Measurements from ENCODE around the gene XKRX.

The XKRX gene

DNA sequence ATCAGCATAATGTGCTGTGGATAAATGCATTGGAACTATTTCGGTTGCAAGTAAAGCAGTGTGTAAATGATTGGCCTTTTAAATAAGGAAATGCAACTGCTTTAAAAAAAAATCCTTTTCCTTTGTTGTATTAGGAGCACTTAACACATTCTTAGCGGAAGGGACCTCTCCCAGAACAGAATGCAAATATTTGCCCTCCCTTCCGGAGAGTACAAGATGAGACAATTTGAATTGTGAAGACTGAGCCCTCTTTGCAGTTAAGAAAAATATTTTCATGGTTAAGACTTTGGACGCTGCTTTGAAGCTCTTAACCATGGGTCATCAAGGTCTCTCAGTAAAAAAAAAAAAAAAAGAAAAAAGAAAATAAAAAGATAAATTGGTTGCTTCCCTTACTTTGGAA is 45.1 kb downstream of the XKRX start:
- DNase-seq: peak; percentile 3

DNA sequence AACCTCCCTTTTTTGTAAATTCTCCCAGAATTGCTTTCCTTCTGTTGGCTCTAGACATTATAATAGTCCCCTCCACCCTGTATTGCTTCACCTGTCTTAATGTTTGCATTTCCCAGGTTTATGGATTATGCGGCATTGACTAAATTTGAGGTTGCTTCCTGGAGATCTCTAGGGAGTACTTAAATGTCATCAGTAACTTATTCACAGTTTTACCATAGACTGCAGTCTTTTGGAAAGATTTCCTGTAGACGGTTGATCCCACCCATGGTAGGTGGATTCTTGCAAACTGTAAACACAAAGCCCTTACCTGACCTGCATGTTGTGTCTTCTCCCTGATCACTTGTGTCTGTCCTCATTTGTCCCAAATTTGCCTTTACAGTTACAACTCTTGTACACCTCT is 48.3 kb downstream of the XKRX start:
- peak; percentile 68 for DNase-seq

DNA sequence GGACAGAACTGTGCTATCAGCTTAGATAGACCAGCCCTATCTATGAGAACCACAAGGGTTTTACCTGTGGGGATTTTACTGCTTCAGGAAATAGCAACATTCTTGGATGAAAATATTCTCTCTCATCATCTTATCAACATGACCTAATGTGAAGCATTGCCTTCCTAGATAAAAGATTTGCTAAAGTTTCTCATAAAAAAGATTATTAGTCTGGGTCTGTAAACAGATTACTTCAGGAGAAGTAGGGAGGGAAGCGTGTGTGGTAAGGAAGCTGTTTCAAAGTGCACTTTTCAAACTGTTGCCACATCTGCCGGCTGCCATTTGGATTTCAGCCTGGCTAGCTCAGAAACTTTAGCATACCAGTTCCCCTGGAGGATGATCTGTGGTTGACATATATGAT is 54.4 kb downstream of the XKRX start, which contains the start of gene NOX1:
Gene NOX1, minus strand, starts transcription at position 35 of the 400 bp plus-strand sequence. CDS start 220 bp downstream, outside the sequence.
- no peak for DNase-seq

DNA sequence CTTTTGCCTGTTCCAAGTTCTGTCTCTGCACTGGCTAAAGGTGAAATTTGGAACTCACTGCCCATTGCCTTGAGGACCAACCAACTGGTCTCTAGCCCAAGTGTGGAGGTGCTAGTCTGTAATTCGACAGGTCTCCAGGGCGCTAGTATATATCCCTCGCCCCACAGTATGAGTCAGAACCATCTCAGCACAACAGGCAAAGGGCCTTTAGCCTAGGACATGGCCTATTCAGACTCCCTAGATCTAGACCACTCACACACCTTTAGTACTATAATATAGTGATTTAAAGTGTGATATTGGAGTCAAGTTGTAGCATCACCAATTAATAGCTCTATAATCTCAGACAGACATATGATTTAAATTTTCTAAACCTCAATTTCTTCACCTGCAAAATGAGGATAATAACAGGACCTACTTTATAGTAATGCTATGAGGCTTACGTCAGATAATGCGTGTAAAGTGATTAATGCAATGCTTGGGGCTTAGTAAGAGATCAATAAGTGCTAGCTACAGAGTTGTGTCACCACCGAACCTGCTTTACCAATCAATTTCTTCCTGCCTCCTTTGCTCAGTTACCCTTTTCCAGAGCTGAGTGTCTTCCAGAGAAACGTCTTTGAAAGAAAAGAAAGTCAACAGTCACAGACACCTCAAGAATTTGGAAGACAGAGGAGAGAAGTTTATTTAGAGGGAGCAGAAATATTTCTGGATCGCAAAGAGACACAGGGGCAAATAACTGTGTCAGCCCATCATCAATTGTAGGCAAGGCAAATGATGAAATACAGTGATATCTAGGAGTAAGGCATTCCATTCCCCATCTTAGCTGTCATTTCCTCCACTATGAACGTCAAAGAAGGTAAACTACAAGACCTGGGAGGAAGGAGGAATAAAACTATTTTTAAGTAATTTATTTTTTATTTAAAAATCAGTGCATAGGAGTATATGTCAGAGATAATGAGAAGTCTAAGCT is 56.8 kb downstream of the XKRX start:
- no peak for DNase-seq

DNA sequence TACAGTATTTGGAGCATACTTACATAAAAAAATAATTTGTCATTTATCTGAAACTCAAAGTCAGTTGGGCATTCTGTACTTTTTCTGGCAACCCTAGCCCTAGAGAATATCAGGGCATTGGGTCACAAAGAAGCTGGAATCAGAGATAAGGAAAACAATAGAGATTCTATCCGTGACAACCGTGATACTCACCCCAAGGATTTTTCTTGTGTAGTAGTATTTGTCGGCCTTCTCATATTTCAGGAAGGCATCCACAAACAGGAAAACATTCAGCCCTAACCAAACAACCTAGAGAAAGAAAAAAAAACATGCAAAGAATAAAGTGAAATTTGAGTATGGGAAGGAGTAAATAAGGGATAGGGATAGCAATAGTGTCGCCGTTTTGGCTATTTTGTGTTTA is 58.2 kb downstream of the XKRX start:
- DNase-seq: no peak

- no peak for DNase-seq
These were observed 60.4 kb downstream of the XKRX start for GRCh38 chrX:100868273-100868672.

- DNase-seq: peak; percentile 0
These were observed 63.9 kb downstream of the XKRX start for GRCh38 chrX:100864657-100865391.
